AG08396 (cell line): ENCODE results near the gene ST6GAL1.

Experiments
- DNase-seq: peaks from one replicate; pipeline ENCODE4 v3.0.0; 2012; ENCODE audit warnings: low spot score, mixed read lengths

ST6GAL1 gene

GRCh38 chr3:187112934-187113793 is 182.8 kb downstream of the ST6GAL1 start:
- peak; percentile 8 for DNase-seq

DNA sequence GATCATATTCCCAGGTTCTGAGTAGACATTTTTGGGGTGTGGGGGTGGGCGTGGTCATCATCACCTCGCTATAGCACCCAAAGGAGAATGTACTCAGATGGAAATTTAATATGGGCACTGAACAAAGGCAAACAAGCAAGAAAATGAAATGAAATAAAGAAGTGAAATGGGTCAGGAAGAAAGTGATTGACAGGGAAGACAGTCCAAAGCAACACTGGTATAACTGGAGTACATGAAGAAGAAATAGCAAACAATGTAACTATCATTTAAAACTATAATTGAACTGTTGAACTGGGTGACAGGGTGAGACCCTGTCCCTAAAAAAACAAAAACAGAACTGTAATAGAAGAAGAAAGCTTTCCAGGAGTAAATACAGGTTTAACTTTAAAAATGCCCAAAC is 184.2 kb downstream of the ST6GAL1 start:
- DNase-seq, result no peak

GRCh38 chr3:187120326-187120725 is 190.0 kb downstream of the ST6GAL1 start:
- no peak for DNase-seq

GRCh38 chr3:187122261-187122660 is 191.9 kb downstream of the ST6GAL1 start:
- DNase-seq, result no peak

GRCh38 chr3:187125319-187126031 is 195.1 kb downstream of the ST6GAL1 start:
- no peak for DNase-seq
